ENCODE measurements around the gene MESP2. TPM values are rescaled to one million over a fixed set of nuclear protein-coding genes. Genes with fewer than 3 reads are reported as not detected.

Gene MESP2
- total and polyA plus RNA-seq, 2 of the 13 experiments (the other 11 are each of a cell fraction or from before 2014, with no cell fraction given), result not detected

- no peak for FAIRE-seq
- no peak overlapping the region for H3K4me2 ChIP-seq (ENCODE audit: low read depth, low read length)
- no peaks in the 10 kb centered on the region; the same call in 1 of the 2 replicates for H4K20me1 ChIP-seq (ENCODE audit: insufficient read depth, low read length)
- no peak for DNase-seq (ENCODE audit: low spot score)
- H3K9me3 ChIP-seq (ENCODE audit: low read length), result no peaks in the 10 kb centered on the region
- peaks cover 24% of the 10 kb centered on the region for H3K4me1 ChIP-seq (ENCODE audit: insufficient read depth, low read length)
- peaks cover 18 to 60% of the 10 kb centered on the region in 2 experiments for H3K36me3 ChIP-seq (replicated peaks in 1 of 2; ENCODE audit: control insufficient read depth in 1 of 2, insufficient read depth in 2 of 2, low read length in 2 of 2)
- WGBS (ENCODE audit: low lambda C conversion rate), result 96% methylated on average over 10 of the region's 10 CpGs
- no peak overlapping the region for H2AFZ ChIP-seq (ENCODE audit: low read length)
- in situ Hi-C loops (cut with HindIII; ENCODE audit: extremely low pct_ligation_motif_present, low pct_unique_long_range_greater_than_20kb) (no loop called here), intact Hi-C loops (cut with micrococcal nuclease; ENCODE audit: unreplicated experiment) (no loop called here)
- no peak for ATAC-seq
- H3K9ac ChIP-seq (ENCODE audit: insufficient read depth, low read depth, low read length), result no peak overlapping the region
- H3K79me2 ChIP-seq (ENCODE audit: insufficient read depth, low read length), result no peaks in the 10 kb centered on the region
- BruUV-seq (replicated peaks), result no TSS peak
- POLR2A ChIA-PET, result interaction anchor here (1.0 kb wide), 1 partner anchor 17 kb away, joined by 3 read pairs; no protein-coding TSS in a partner anchor
- CTCF ChIA-PET (ENCODE audit: low intra/inter-chr PET ratio, low total read pairs), result no interaction called here
- H3K27me3 ChIP-seq (ENCODE audit: control insufficient read depth in 1 of 2, insufficient read depth in 2 of 2, low read length in 2 of 2), result no peaks in the 10 kb centered on the region
- no peak overlapping the region for H3K27ac ChIP-seq (ENCODE audit: extremely low read length, insufficient read depth, low read length)
- TF ChIP-seq ZNF101 (CRISPR knock-in tag; IDR thresholded peaks at IDR 0.05; ENCODE audit: borderline replicate concordance, low read depth) (no peak), ZNF549 (CRISPR knock-in tag; IDR thresholded peaks at IDR 0.05) (no peak), CC2D1A (CRISPR knock-in tag; IDR thresholded peaks at IDR 0.05) (no peak), ZNF512 (CRISPR knock-in tag; IDR thresholded peaks at IDR 0.05) (no peak), E2F2 (CRISPR knock-in tag; IDR thresholded peaks at IDR 0.05; ENCODE audit: borderline replicate concordance) (no peak), PAX8 (CRISPR knock-in tag; IDR thresholded peaks at IDR 0.05; ENCODE audit: borderline replicate concordance) (no peak), NRL (CRISPR knock-in tag; IDR thresholded peaks at IDR 0.05; ENCODE audit: borderline replicate concordance) (no peak), ZNF777 (CRISPR knock-in tag; IDR thresholded peaks at IDR 0.05) (no peak), ZNF629 (CRISPR knock-in tag; conservative IDR thresholded peaks at IDR 0.05) (no peak), GABPB1 (CRISPR knock-in tag; IDR thresholded peaks at IDR 0.05) (no peak), ZFP62 (CRISPR knock-in tag; IDR thresholded peaks at IDR 0.05) (no peak), HDAC1 (CRISPR knock-in tag; IDR thresholded peaks at IDR 0.05) (no peak), CSRNP2 (CRISPR knock-in tag; conservative IDR thresholded peaks at IDR 0.05; ENCODE audit: low read depth) (no peak), ZNF510 (CRISPR knock-in tag; IDR thresholded peaks at IDR 0.05; ENCODE audit: low read depth) (no peak), ZNF264 (CRISPR knock-in tag; IDR thresholded peaks at IDR 0.05) (no peak), ZNF503 (CRISPR knock-in tag; IDR thresholded peaks at IDR 0.05) (no peak)
- H3K4me3 ChIP-seq (replicated peaks in 1 of 3; ENCODE audit: insufficient read depth in 1 of 3, low read depth in 2 of 3, low read length in 3 of 3), result no peak overlapping the region
Measured at GRCh38 chr15:89790206-89790605, 14.1 kb downstream of the MESP2 start.
